Right atrium auricular region (tissue), 2 donors: ENCODE measurements around the gene ALDH2. TPM values are rescaled to one million over a fixed set of nuclear protein-coding genes. Genes with fewer than 3 reads are reported as not detected.
"Not testable (repeated sequence)": the region's sequence is repeated elsewhere in the genome, so short reads cannot be mapped to it uniquely, and the experiment has no call there.

Source experiments
- DNase-seq: peaks from one replicate; pipeline ENCODE4 v3.0.0-alpha.2; 2019; ENCODE audit warnings: low spot score
- H3K27ac ChIP-seq, 2 donors: fragments of 200-600 bp; sonication (generic); 1 replicate in 1 of 2; 2 replicates in 1 of 2; pipeline ENCODE4 v1.5.1; 2016 to 2019
- H3K27me3 ChIP-seq, 2 donors: fragments of 200-600 bp; sonication (generic); one replicate each; pipeline versions ENCODE4 v1.5.1 to v1.6.0; 2017 to 2019
- H3K36me3 ChIP-seq: fragments of 200-600 bp; sonication (generic); one replicate; pipeline ENCODE4 v1.5.1; 2016
- H3K4me1 ChIP-seq, 2 donors: fragments of 200-600 bp; sonication (generic); one replicate each; pipeline versions ENCODE4 v1.5.1 to v1.6.0; 2017 to 2019
- H3K4me3 ChIP-seq, 2 donors: fragments of 200-600 bp; sonication (generic); 1 replicate in 1 of 2; 2 replicates in 1 of 2; pipeline ENCODE4 v1.5.1; 2017 to 2019; ENCODE audit warnings: mild to moderate bottlenecking in 1 of 2, moderate library complexity in 1 of 2
- H3K9me3 ChIP-seq, 2 donors: fragments of 200-600 bp; sonication (generic); one replicate each; pipeline ENCODE4 v1.5.1; 2019
- total RNA-seq, 2 donors: library from RNA; depleted of rRNA; stranded (reverse); fragments of >200 nt; gene quantifications; one replicate each; pipeline ENCODE4 v1.1.0, GENCODE V29; 2016
- TF ChIP-seq, protein P1 (sequence below), 2 donors: fragments of 200-600 bp; sonication (generic); IDR thresholded peaks; one replicate each; pipeline ENCODE4 v1.5.1; 2019; ENCODE audit warnings: antibody characterized with exemption in 2 of 2

Gene ALDH2
- total RNA-seq, 2 donors from 2014 or later, result 157 to 158 TPM

DNA sequence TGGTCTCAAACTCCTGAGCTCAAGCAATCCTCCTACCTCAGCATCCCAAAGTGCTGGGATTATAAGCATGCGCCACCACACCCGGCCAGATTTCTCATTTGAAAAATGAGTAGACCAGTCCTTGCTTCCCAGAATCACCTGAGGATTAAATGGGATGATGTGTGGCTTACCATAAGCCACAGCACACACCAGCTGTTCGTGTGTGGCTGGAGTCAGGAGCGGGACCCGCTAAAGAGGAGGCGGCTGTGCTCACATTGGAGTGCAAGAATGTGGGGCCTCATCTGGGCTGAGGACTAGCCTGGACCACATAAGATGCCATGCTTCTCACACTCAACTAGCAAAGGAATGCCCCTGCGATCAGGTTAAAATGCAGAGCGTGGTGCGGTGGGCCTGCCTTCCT lies 6.7 kb upstream of the ALDH2 start:
- TF ChIP-seq, protein P1, sequence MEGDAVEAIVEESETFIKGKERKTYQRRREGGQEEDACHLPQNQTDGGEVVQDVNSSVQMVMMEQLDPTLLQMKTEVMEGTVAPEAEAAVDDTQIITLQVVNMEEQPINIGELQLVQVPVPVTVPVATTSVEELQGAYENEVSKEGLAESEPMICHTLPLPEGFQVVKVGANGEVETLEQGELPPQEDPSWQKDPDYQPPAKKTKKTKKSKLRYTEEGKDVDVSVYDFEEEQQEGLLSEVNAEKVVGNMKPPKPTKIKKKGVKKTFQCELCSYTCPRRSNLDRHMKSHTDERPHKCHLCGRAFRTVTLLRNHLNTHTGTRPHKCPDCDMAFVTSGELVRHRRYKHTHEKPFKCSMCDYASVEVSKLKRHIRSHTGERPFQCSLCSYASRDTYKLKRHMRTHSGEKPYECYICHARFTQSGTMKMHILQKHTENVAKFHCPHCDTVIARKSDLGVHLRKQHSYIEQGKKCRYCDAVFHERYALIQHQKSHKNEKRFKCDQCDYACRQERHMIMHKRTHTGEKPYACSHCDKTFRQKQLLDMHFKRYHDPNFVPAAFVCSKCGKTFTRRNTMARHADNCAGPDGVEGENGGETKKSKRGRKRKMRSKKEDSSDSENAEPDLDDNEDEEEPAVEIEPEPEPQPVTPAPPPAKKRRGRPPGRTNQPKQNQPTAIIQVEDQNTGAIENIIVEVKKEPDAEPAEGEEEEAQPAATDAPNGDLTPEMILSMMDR (IDR thresholded peaks at IDR 0.05), result no peak
- DNase-seq, result no peak

DNA sequence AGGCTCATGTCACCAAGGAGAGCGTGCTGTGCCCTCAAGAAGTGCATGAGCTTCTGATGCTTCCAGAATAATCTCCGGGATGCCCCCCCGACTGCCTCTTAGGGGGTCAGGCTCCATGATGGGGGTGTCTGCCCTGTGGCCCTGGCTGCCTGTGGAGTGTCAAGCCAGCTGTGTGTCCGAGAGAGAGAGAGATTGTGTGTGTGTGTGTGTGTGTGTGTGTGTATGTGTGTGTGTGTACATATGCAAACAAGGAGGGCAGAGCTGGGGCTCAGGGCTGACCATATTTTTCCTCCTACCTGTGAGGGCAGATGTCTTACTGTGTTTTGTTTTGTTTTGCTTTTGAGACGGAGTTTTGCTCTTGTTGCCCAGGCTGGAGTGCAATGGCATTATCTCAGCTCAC lies 5.6 kb upstream of the ALDH2 start:
- DNase-seq, result no peak
- H3K27me3 ChIP-seq, result no peaks in the 10 kb centered on the region
- H3K36me3 ChIP-seq, result no peaks in the 10 kb centered on the region
- TF ChIP-seq, protein P1 (IDR thresholded peaks at IDR 0.05), result no peak
- H3K9me3 ChIP-seq, result no peaks in the 10 kb centered on the region
- no peak overlapping the region for H3K4me3 ChIP-seq
- peaks cover 0 to 32% of the 10 kb centered on the region in 2 donors for H3K4me1 ChIP-seq
- no peak overlapping the region for H3K27ac ChIP-seq

More for the DNA sequence above, 6.7 kb upstream of the ALDH2 start:
- Histone ChIP-seq H3K27me3 (no peaks in the 10 kb centered on the region), H3K4me1 (peaks cover 0 to 34% of the 10 kb centered on the region in 2 donors), H3K36me3 (peaks cover 5% of the 10 kb centered on the region), H3K9me3 (no peaks in the 10 kb centered on the region), H3K27ac (no peak overlapping the region), H3K4me3 (no peak overlapping the region)

GRCh38 chr12:111761706-111762105 lies 5.0 kb upstream of the ALDH2 start:
- Histone ChIP-seq H3K27ac (no peak overlapping the region), H3K9me3 (no peaks in the 10 kb centered on the region), H3K36me3 (no peaks in the 10 kb centered on the region), H3K4me3 (no peak overlapping the region), H3K27me3 (no peaks in the 10 kb centered on the region), H3K4me1 (peaks cover 0 to 31% of the 10 kb centered on the region in 2 donors)
- DNase-seq, result no peak
- TF ChIP-seq, protein P1 (IDR thresholded peaks at IDR 0.05), result no peak

DNA sequence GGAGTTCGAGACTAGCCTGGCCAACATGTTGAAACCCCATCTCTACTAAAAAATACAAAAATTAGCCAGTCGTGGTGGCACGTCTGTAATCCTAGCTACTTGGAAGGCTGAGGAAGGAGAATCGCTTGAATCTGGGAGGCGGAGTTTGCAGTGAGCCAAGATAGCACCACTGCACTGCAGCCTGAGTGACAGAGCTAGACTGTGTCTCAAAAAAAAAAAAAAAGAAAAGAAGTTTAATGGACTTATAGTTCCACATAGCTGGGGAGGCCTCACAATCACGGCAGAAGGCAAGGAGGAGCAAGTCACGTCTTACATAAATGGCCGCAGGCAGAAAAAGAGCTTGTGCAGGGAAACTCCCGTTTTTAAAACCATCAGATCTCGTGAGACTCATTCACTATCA lies 3.2 kb upstream of the ALDH2 start:
- H3K27me3 ChIP-seq, H3K4me3 ChIP-seq, H3K36me3 ChIP-seq, H3K9me3 ChIP-seq, DNase-seq, H3K27ac ChIP-seq: not testable (repeated sequence)
- peaks cover 0 to 23% of the 10 kb centered on the region in 2 donors for H3K4me1 ChIP-seq

DNA sequence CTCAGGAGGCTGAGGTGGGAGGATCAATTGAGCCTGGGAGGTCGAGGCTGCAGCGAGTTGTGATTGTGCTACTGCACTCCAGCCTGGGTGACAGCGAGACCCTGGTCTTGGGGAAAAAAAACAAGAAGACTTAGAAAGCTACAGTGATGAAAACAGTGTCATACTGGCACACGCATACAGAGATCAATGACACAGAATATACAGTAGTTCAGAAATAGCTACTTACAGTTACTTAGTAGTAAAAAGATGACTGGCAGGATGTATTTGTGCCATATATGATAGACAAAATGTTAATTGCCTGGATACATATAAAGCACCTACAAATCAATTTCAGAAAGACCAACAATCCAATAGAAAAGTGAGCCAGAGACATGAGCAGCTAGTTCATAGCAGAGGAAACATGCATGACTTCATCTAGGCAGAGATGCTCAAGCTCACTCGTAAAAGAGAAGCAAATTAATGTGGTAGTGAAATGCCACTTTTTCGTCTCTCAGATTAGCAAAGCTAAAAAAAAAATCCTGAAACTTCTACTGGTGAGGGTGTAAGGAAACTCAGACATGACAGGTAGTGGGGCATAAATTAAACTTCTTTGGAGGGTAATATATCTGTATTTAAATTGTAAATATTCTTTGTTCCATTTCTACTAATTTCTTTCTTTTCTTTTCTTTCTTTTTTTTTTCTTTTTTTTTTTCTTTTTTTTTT lies 2.5 kb upstream of the ALDH2 start:
- Histone ChIP-seq H3K4me1 (peaks cover 0 to 23% of the 10 kb centered on the region in 2 donors), H3K27ac (no peak overlapping the region), H3K27me3 (no peaks in the 10 kb centered on the region), H3K36me3 (no peaks in the 10 kb centered on the region), H3K9me3 (no peaks in the 10 kb centered on the region), H3K4me3 (no peak overlapping the region)
- TF ChIP-seq, protein P1 (IDR thresholded peaks at IDR 0.05), result no peak
- no peak for DNase-seq

- Histone ChIP-seq H3K27me3 (no peaks in the 10 kb centered on the region), H3K4me3 (peak overlapping the region; percentile 75 to 90), H3K36me3 (no peaks in the 10 kb centered on the region), H3K4me1 (peaks cover 0 to 29% of the 10 kb centered on the region in 2 donors), H3K27ac (peak overlapping the region; percentile 83 to 91), H3K9me3 (no peaks in the 10 kb centered on the region)
- TF ChIP-seq, protein P1 (IDR thresholded peaks at IDR 0.05), result no peak
- no peak for DNase-seq
Measured at GRCh38 chr12:111767362-111768158, 827 bp downstream of the ALDH2 start.
